HEK293 (cell line): Measurements from ENCODE around the gene CBR1.

Experiments used
- HOXA7 ChIP-seq: sonication (generic); formaldehyde crosslinking; IDR thresholded peaks from 2 replicates; pipeline ENCODE4 v1.8.1; 2022; ENCODE audit warnings: missing genetic modification reagents, borderline replicate concordance
- KLF1 ChIP-seq: fragments of 450-650 bp; formaldehyde crosslinking; IDR thresholded peaks from 2 replicates; pipeline ENCODE4 v1.5.1; 2016; ENCODE audit warnings: missing biosample characterization, missing genetic modification characterization
- KLF7 ChIP-seq: fragments of 450-650 bp; formaldehyde crosslinking; IDR thresholded peaks from 2 replicates; pipeline ENCODE4 v1.5.1; 2016; ENCODE audit warnings: missing biosample characterization, missing genetic modification characterization, borderline replicate concordance
- SALL2 ChIP-seq: fragments of 450-650 bp; formaldehyde crosslinking; IDR thresholded peaks from 2 replicates; pipeline ENCODE4 v1.5.0; 2017; ENCODE audit warnings: missing biosample characterization, mild to moderate bottlenecking, missing genetic modification characterization, borderline replicate concordance
- WT1 ChIP-seq: fragments of 450-650 bp; formaldehyde crosslinking; IDR thresholded peaks from 2 replicates; pipeline ENCODE4 v1.5.1; 2016; ENCODE audit warnings: missing biosample characterization, missing genetic modification characterization
- ZBTB20 ChIP-seq: fragments of 450-650 bp; formaldehyde crosslinking; IDR thresholded peaks from 2 replicates; pipeline ENCODE4 v1.5.1; 2016; ENCODE audit warnings: missing biosample characterization, missing genetic modification characterization
- ZEB2 ChIP-seq: fragments of 450-650 bp; formaldehyde crosslinking; IDR thresholded peaks from 2 replicates; pipeline ENCODE4 v1.5.1; 2016; ENCODE audit warnings: missing biosample characterization, missing genetic modification characterization
- ZFP69B ChIP-seq: fragments of 450-650 bp; formaldehyde crosslinking; IDR thresholded peaks from 2 replicates; pipeline ENCODE4 v1.5.1; 2016; ENCODE audit warnings: missing biosample characterization, missing genetic modification characterization
- ZNF133 ChIP-seq: fragments of 450-650 bp; formaldehyde crosslinking; IDR thresholded peaks from 2 replicates; pipeline ENCODE4 v1.5.1; 2016; ENCODE audit warnings: missing biosample characterization, missing genetic modification characterization
- ZNF169 ChIP-seq: fragments of 450-650 bp; formaldehyde crosslinking; IDR thresholded peaks from 2 replicates; pipeline ENCODE4 v1.5.1; 2016; ENCODE audit warnings: missing biosample characterization, missing genetic modification characterization
- ZNF239 ChIP-seq: fragments of 450-650 bp; formaldehyde crosslinking; IDR thresholded peaks from 2 replicates; pipeline ENCODE4 v1.5.1; 2016; ENCODE audit warnings: missing biosample characterization, missing genetic modification characterization
- ZNF24 ChIP-seq: fragments of 450-650 bp; formaldehyde crosslinking; IDR thresholded peaks from 2 replicates; pipeline ENCODE4 v1.5.1; 2016; ENCODE audit warnings: missing biosample characterization, missing genetic modification characterization
- ZNF324 ChIP-seq: fragments of 450-650 bp; formaldehyde crosslinking; IDR thresholded peaks from 2 replicates; pipeline ENCODE4 v1.5.1; 2016; ENCODE audit warnings: missing biosample characterization, missing genetic modification characterization
- ZNF391 ChIP-seq: fragments of 450-650 bp; formaldehyde crosslinking; IDR thresholded peaks from 2 replicates; pipeline ENCODE4 v1.5.1; 2016; ENCODE audit warnings: low read depth, missing biosample characterization, missing genetic modification characterization, borderline replicate concordance
- ZNF416 ChIP-seq: fragments of 450-650 bp; formaldehyde crosslinking; IDR thresholded peaks from 2 replicates; pipeline ENCODE4 v1.5.1; 2016; ENCODE audit warnings: missing biosample characterization, missing genetic modification characterization
- ZNF473 ChIP-seq: fragments of 450-650 bp; formaldehyde crosslinking; IDR thresholded peaks from 2 replicates; pipeline ENCODE4 v1.5.1; 2017; ENCODE audit warnings: missing biosample characterization, missing genetic modification characterization
- ZNF555 ChIP-seq: fragments of 450-650 bp; formaldehyde crosslinking; conservative IDR thresholded peaks from 2 replicates; pipeline ENCODE4 v1.5.1; 2017; ENCODE audit warnings: missing biosample characterization, mild to moderate bottlenecking, missing genetic modification characterization, inconsistent platforms
- ZNF600 ChIP-seq: fragments of 450-650 bp; formaldehyde crosslinking; IDR thresholded peaks from 2 replicates; pipeline ENCODE4 v1.5.1; 2016; ENCODE audit warnings: missing biosample characterization, missing genetic modification characterization
- ZNF624 ChIP-seq: fragments of 450-650 bp; formaldehyde crosslinking; IDR thresholded peaks from 2 replicates; pipeline ENCODE4 v1.5.1; 2017; ENCODE audit warnings: missing biosample characterization, missing genetic modification characterization
- TF ChIP-seq, protein P1 (sequence below): fragments of 450-650 bp; formaldehyde crosslinking; IDR thresholded peaks from 2 replicates; pipeline ENCODE4 v1.5.1; 2016; ENCODE audit warnings: missing biosample characterization, missing genetic modification characterization
- TF ChIP-seq, protein P2 (sequence below): fragments of 450-650 bp; IDR thresholded peaks from 2 replicates; pipeline ENCODE4 v1.5.1; 2018; ENCODE audit warnings: missing biosample characterization, mild to moderate bottlenecking, missing genetic modification characterization
- TF ChIP-seq, protein P3 (sequence below): fragments of 450-650 bp; formaldehyde crosslinking; conservative IDR thresholded peaks from 2 replicates; pipeline ENCODE4 v1.5.1; 2016; ENCODE audit warnings: low read depth, missing biosample characterization, missing genetic modification characterization
- TF ChIP-seq, protein P4 (sequence below): IDR thresholded peaks from 2 replicates; pipeline ENCODE4 v1.6.1; 2011; ENCODE audit warnings: mild to moderate bottlenecking, low read depth, low read length, borderline replicate concordance
- TF ChIP-seq, protein P5 (sequence below): fragments of 450-650 bp; formaldehyde crosslinking; IDR thresholded peaks from 2 replicates; pipeline ENCODE4 v1.5.1; 2016; ENCODE audit warnings: missing biosample characterization, missing genetic modification characterization
- TF ChIP-seq, protein P6 (sequence below): fragments of 450-650 bp; formaldehyde crosslinking; optimal IDR thresholded peaks from 2 replicates; pipeline ENCODE3; 2016; ENCODE audit warnings: missing biosample characterization, mild to moderate bottlenecking, missing genetic modification characterization

CBR1 gene

DNA sequence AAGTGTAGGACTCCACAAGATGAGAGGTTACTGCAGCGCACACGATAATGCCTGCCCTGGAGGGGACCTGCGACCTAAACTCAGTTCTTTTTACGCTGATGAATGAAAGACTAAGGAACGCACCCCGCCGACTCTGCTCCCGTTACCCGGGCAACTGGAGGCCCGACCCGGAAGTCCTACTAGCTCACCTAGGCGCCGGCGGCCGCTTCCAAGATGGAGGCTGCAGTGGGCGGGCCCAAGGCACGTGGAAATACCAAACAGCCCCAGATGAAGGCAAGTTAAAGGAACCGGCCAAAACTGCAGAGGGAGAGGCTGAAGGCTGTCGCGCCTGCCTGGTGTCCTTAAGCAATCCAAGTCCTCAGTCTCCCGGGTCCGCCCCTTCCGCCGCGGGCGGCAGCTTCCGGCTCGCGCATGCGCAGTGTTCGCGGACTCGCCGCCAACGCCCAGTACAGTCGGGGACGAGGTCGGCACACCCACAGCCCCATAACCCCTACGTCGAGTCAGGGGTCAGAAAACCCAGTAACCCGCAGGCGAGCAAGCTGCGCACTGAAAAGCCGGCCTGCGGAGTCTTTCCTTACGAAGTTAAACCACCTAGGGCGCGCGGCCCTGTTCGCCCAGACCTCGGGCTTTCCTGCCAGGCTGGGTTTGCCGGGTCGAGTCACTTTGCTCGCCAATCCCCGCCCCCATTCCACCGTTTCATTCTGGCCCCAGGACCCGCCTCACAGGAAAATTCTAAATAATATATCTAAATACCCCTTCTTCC, 9.5 kb upstream of the CBR1 start, which contains the start of gene SETD4 (continued):
- TF ChIP-seq, protein P1, sequence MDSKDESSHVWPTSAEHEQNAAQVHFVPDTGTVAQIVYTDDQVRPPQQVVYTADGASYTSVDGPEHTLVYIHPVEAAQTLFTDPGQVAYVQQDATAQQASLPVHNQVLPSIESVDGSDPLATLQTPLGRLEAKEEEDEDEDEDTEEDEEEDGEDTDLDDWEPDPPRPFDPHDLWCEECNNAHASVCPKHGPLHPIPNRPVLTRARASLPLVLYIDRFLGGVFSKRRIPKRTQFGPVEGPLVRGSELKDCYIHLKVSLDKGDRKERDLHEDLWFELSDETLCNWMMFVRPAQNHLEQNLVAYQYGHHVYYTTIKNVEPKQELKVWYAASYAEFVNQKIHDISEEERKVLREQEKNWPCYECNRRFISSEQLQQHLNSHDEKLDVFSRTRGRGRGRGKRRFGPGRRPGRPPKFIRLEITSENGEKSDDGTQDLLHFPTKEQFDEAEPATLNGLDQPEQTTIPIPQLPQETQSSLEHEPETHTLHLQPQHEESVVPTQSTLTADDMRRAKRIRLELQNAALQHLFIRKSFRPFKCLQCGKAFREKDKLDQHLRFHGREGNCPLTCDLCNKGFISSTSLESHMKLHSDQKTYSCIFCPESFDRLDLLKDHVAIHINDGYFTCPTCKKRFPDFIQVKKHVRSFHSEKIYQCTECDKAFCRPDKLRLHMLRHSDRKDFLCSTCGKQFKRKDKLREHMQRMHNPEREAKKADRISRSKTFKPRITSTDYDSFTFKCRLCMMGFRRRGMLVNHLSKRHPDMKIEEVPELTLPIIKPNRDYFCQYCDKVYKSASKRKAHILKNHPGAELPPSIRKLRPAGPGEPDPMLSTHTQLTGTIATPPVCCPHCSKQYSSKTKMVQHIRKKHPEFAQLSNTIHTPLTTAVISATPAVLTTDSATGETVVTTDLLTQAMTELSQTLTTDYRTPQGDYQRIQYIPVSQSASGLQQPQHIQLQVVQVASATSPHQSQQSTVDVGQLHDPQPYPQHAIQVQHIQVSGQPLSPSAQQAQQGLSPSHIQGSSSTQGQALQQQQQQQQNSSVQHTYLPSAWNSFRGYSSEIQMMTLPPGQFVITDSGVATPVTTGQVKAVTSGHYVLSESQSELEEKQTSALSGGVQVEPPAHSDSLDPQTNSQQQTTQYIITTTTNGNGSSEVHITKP, result peak; percentile 94
- TF ChIP-seq ZNF24 (no peak; the same call in 1 of the 2 replicates), ZNF169 (no peak), WT1 (tag by site-specific recombination) (peak; percentile 40; the same call in 1 of the 2 replicates), ZNF324 (tag by site-specific recombination) (0 out of 2 replicates have a peak, but pooled peaks have one; percentile 24), ZEB2 (tag by site-specific recombination) (peak; percentile 58; the same call in 1 of the 2 replicates), ZNF473 (no peak), SALL2 (tag by site-specific recombination) (no peak), ZNF555 (tag by site-specific recombination) (no peak), ZNF391 (tag by site-specific recombination) (peak; percentile 65; the same call in 1 of the 2 replicates), KLF1 (peak; percentile 85), ZFP69B (tag by site-specific recombination) (no peak), HOXA7 (CRISPR knock-in tag) (no peak), ZNF239 (tag by site-specific recombination) (no peak), ZBTB20 (peak; percentile 71), KLF7 (tag by site-specific recombination) (peak; percentile 97), ZNF600 (tag by site-specific recombination) (peak; percentile 1; the same call in 1 of the 2 replicates), ZNF133 (tag by site-specific recombination) (no peak), ZNF624 (no peak), ZNF416 (tag by site-specific recombination) (no peak)
- TF ChIP-seq, protein P2, sequence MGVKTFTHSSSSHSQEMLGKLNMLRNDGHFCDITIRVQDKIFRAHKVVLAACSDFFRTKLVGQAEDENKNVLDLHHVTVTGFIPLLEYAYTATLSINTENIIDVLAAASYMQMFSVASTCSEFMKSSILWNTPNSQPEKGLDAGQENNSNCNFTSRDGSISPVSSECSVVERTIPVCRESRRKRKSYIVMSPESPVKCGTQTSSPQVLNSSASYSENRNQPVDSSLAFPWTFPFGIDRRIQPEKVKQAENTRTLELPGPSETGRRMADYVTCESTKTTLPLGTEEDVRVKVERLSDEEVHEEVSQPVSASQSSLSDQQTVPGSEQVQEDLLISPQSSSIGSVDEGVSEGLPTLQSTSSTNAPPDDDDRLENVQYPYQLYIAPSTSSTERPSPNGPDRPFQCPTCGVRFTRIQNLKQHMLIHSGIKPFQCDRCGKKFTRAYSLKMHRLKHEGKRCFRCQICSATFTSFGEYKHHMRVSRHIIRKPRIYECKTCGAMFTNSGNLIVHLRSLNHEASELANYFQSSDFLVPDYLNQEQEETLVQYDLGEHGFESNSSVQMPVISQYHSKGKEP (tag by site-specific recombination), result no peak; the same call in 1 of the 2 replicates
- TF ChIP-seq, protein P3, sequence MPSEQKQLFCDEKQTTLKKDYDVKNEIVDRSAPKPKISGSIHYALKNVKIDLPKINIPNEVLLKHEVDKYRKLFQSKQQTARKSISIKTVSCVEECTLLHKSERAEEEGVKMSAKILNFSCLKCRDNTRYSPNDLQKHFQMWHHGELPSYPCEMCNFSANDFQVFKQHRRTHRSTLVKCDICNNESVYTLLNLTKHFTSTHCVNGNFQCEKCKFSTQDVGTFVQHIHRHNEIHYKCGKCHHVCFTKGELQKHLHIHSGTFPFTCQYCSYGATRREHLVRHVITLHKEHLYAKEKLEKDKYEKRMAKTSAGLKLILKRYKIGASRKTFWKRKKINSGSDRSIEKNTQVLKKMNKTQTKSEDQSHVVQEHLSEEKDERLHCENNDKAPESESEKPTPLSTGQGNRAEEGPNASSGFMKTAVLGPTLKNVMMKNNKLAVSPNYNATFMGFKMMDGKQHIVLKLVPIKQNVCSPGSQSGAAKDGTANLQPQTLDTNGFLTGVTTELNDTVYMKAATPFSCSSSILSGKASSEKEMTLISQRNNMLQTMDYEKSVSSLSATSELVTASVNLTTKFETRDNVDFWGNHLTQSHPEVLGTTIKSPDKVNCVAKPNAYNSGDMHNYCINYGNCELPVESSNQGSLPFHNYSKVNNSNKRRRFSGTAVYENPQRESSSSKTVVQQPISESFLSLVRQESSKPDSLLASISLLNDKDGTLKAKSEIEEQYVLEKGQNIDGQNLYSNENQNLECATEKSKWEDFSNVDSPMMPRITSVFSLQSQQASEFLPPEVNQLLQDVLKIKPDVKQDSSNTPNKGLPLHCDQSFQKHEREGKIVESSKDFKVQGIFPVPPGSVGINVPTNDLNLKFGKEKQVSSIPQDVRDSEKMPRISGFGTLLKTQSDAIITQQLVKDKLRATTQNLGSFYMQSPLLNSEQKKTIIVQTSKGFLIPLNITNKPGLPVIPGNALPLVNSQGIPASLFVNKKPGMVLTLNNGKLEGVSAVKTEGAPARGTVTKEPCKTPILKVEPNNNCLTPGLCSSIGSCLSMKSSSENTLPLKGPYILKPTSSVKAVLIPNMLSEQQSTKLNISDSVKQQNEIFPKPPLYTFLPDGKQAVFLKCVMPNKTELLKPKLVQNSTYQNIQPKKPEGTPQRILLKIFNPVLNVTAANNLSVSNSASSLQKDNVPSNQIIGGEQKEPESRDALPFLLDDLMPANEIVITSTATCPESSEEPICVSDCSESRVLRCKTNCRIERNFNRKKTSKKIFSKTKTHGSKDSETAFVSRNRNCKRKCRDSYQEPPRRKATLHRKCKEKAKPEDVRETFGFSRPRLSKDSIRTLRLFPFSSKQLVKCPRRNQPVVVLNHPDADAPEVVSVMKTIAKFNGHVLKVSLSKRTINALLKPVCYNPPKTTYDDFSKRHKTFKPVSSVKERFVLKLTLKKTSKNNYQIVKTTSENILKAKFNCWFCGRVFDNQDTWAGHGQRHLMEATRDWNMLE (tag by site-specific recombination), result peak; percentile 94
- TF ChIP-seq, protein P4, sequence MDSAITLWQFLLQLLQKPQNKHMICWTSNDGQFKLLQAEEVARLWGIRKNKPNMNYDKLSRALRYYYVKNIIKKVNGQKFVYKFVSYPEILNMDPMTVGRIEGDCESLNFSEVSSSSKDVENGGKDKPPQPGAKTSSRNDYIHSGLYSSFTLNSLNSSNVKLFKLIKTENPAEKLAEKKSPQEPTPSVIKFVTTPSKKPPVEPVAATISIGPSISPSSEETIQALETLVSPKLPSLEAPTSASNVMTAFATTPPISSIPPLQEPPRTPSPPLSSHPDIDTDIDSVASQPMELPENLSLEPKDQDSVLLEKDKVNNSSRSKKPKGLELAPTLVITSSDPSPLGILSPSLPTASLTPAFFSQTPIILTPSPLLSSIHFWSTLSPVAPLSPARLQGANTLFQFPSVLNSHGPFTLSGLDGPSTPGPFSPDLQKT, result no peak; the same call in 1 of the 2 replicates
- TF ChIP-seq, protein P5, sequence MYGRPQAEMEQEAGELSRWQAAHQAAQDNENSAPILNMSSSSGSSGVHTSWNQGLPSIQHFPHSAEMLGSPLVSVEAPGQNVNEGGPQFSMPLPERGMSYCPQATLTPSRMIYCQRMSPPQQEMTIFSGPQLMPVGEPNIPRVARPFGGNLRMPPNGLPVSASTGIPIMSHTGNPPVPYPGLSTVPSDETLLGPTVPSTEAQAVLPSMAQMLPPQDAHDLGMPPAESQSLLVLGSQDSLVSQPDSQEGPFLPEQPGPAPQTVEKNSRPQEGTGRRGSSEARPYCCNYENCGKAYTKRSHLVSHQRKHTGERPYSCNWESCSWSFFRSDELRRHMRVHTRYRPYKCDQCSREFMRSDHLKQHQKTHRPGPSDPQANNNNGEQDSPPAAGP (tag by site-specific recombination), result no peak
- TF ChIP-seq, protein P6, sequence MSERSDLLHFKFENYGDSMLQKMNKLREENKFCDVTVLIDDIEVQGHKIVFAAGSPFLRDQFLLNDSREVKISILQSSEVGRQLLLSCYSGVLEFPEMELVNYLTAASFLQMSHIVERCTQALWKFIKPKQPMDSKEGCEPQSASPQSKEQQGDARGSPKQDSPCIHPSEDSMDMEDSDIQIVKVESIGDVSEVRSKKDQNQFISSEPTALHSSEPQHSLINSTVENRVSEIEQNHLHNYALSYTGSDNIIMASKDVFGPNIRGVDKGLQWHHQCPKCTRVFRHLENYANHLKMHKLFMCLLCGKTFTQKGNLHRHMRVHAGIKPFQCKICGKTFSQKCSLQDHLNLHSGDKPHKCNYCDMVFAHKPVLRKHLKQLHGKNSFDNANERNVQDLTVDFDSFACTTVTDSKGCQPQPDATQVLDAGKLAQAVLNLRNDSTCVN (tag by site-specific recombination), result peak; percentile 76
